HepG2 (cell line): Measurements from ENCODE around the gene ASH1L. TPM values are rescaled to one million over a fixed set of nuclear protein-coding genes. Genes with fewer than 3 reads are reported as not detected.

Source experiments
- CHD2 ChIP-seq: IDR thresholded peaks from 2 replicates; pipeline ENCODE4 v1.6.1; 2011; ENCODE audit warnings: low read depth, low read length, improper control_type of control experiment
- ELK4 ChIP-seq: sonication (generic); formaldehyde crosslinking; IDR thresholded peaks from 2 replicates; pipeline ENCODE4 v1.9.0; 2021; ENCODE audit warnings: missing genetic modification reagents, borderline replicate concordance
- FIP1L1 ChIP-seq: fragments of 200-400 bp; formaldehyde crosslinking; IDR thresholded peaks from 2 replicates; pipeline ENCODE4 v1.6.1; 2018; ENCODE audit warnings: low read depth, mild to moderate bottlenecking, low read length, moderate library complexity, borderline replicate concordance; ENCODE audit not compliant: insufficient read depth
- FOXC1 ChIP-seq: sonication (generic); formaldehyde crosslinking; IDR thresholded peaks from 2 replicates; pipeline ENCODE4 v1.8.0; 2022; ENCODE audit warnings: mild to moderate bottlenecking, missing genetic modification reagents, borderline replicate concordance
- GLI4 ChIP-seq: sonication (generic); formaldehyde crosslinking; IDR thresholded peaks from 2 replicates; pipeline ENCODE4 v1.5.1; 2020; ENCODE audit warnings: missing genetic modification reagents, mild to moderate bottlenecking, moderate library complexity, borderline replicate concordance
- HNF4G ChIP-seq, 2 experiments: sonication (generic) in 1 of 2; formaldehyde crosslinking in 1 of 2; IDR thresholded peaks; 2 replicates each; pipeline versions ENCODE4 v1.4.0 to v1.6.1; 2011 to 2020; ENCODE audit warnings: borderline replicate concordance in 2 of 2, low read depth in 2 of 2, mild to moderate bottlenecking in 2 of 2, low read length in 1 of 2, missing genetic modification reagents in 1 of 2, moderate library complexity in 1 of 2
- HNRNPL ChIP-seq: fragments of 200-400 bp; formaldehyde crosslinking; IDR thresholded peaks from 2 replicates; pipeline ENCODE4 v1.6.1; 2017; ENCODE audit warnings: mild to moderate bottlenecking, low read depth, low read length
- KAT8 ChIP-seq: IDR thresholded peaks from 2 replicates; pipeline ENCODE4 v1.6.1; 2016; ENCODE audit warnings: missing genetic modification reagents, missing compliant biosample characterization
- KLF11 ChIP-seq: IDR thresholded peaks from 2 replicates; pipeline ENCODE4 v1.6.1; 2016; ENCODE audit warnings: missing compliant biosample characterization
- MATR3 ChIP-seq: sonication (generic); formaldehyde crosslinking; IDR thresholded peaks from 2 replicates; pipeline ENCODE4 v1.4.0; 2020; ENCODE audit warnings: missing genetic modification reagents
- NFATC3 ChIP-seq: sonication (generic); formaldehyde crosslinking; IDR thresholded peaks from 2 replicates; pipeline ENCODE4 v1.5.1; 2020; ENCODE audit warnings: mild to moderate bottlenecking, missing genetic modification reagents
- NFIB ChIP-seq: sonication (generic); formaldehyde crosslinking; IDR thresholded peaks from 2 replicates; pipeline ENCODE4 v1.9.0; 2021; ENCODE audit warnings: missing genetic modification reagents, mild to moderate bottlenecking, borderline replicate concordance
- SCMH1 ChIP-seq: sonication (generic); formaldehyde crosslinking; IDR thresholded peaks from 2 replicates; pipeline ENCODE4 v1.9.0; 2021; ENCODE audit warnings: missing genetic modification reagents, mild to moderate bottlenecking, borderline replicate concordance
- TBX2 ChIP-seq: sonication (generic); formaldehyde crosslinking; IDR thresholded peaks from 2 replicates; pipeline ENCODE4 v1.5.0; 2020; ENCODE audit warnings: missing genetic modification reagents, mild to moderate bottlenecking, borderline replicate concordance
- ZBTB25 ChIP-seq: IDR thresholded peaks from 2 replicates; pipeline ENCODE4 v1.6.1; 2018; ENCODE audit warnings: missing genetic modification reagents
- ZBTB42 ChIP-seq: sonication (generic); formaldehyde crosslinking; IDR thresholded peaks from 2 replicates; pipeline ENCODE4 v1.5.0; 2020; ENCODE audit warnings: mild to moderate bottlenecking, missing genetic modification reagents
- ZBTB7B ChIP-seq: sonication (generic); formaldehyde crosslinking; IDR thresholded peaks from 2 replicates; pipeline ENCODE4 v1.4.0; 2020; ENCODE audit warnings: missing genetic modification reagents
- ZMAT5 ChIP-seq: sonication (generic); formaldehyde crosslinking; IDR thresholded peaks from 2 replicates; pipeline ENCODE4 v1.5.0; 2020; ENCODE audit warnings: mild to moderate bottlenecking, low read depth, missing genetic modification reagents, borderline replicate concordance
- ZNF124 ChIP-seq: sonication (generic); formaldehyde crosslinking; IDR thresholded peaks from 2 replicates; pipeline ENCODE4 v1.4.0; 2020; ENCODE audit warnings: missing genetic modification reagents
- ZNF263 ChIP-seq: sonication (generic); formaldehyde crosslinking; IDR thresholded peaks from 2 replicates; pipeline ENCODE4 v1.4.0; 2020; ENCODE audit warnings: missing genetic modification reagents
- ZNF282 ChIP-seq: fragments of 450-650 bp; IDR thresholded peaks from 2 replicates; pipeline ENCODE4 v1.6.1; 2018; ENCODE audit not compliant: partially characterized antibody
- ZNF317 ChIP-seq: sonication (generic); formaldehyde crosslinking; IDR thresholded peaks from 2 replicates; pipeline ENCODE4 v1.5.0; 2020; ENCODE audit warnings: mild to moderate bottlenecking, missing genetic modification reagents
- ZNF468 ChIP-seq: sonication (generic); formaldehyde crosslinking; IDR thresholded peaks from 2 replicates; pipeline ENCODE4 v1.8.0; 2022; ENCODE audit warnings: mild to moderate bottlenecking, moderate library complexity, missing genetic modification reagents
- ZNF614 ChIP-seq: IDR thresholded peaks from 2 replicates; pipeline ENCODE4 v1.6.1; 2018; ENCODE audit warnings: missing biosample characterization, missing genetic modification reagents, inconsistent platforms, borderline replicate concordance
- ZNF713 ChIP-seq: sonication (generic); formaldehyde crosslinking; IDR thresholded peaks from 2 replicates; pipeline ENCODE4 v1.4.0; 2020; ENCODE audit warnings: mild to moderate bottlenecking, missing genetic modification reagents
- ZNF768 ChIP-seq: sonication (generic); formaldehyde crosslinking; IDR thresholded peaks from 2 replicates; pipeline ENCODE4 v1.4.0; 2020; ENCODE audit warnings: missing genetic modification reagents
- ZNF775 ChIP-seq: sonication (generic); formaldehyde crosslinking; IDR thresholded peaks from 2 replicates; pipeline ENCODE4 v1.4.0; 2020; ENCODE audit warnings: missing genetic modification reagents, mild to moderate bottlenecking, moderate library complexity, borderline replicate concordance
- polyA plus RNA-seq, 8 experiments: library from polyadenylated mRNA; depleted of rRNA in 3 of 8; stranded (reverse) in 7 of 8; unstranded in 1 of 8; fragments of >200 nt; fragmentation: Illumina TruSeq in 4 of 8; extraction: Trizol in 4 of 8; gene quantifications; 2 replicates each; pipeline versions ENCODE4 v1.2.1 to v1.2.3, GENCODE V29; 2011 to 2016; ENCODE audit warnings: low read depth in 4 of 8, missing spikeins in 1 of 8, mixed read lengths in 1 of 8; ENCODE audit not compliant: insufficient read depth in 1 of 8
- total RNA-seq, 5 experiments: library from RNA; depleted of rRNA; stranded (reverse); fragments of >200 nt; fragmentation: Illumina TruSeq; extraction: Trizol; gene quantifications; 2 replicates each; pipeline ENCODE4 v1.2.3, GENCODE V29; 2016; ENCODE audit warnings: low read depth in 1 of 5
- TF ChIP-seq, protein P1 (sequence below): sonication (generic); formaldehyde crosslinking; IDR thresholded peaks from 2 replicates; pipeline ENCODE4 v1.5.1; 2020; ENCODE audit warnings: missing genetic modification reagents, mild to moderate bottlenecking, borderline replicate concordance
- TF ChIP-seq, protein P2 (sequence below): IDR thresholded peaks from 2 replicates; pipeline ENCODE4 v1.6.1; 2016

ASH1L gene
- total and polyA plus RNA-seq, 2 of the 13 experiments (the other 11 are each of a cell fraction or from before 2014, with no cell fraction given) = 10.2 to 15.3 TPM

- TF ChIP-seq TBX2 (CRISPR knock-in tag) (0 out of 2 replicates have a peak, but pooled peaks have one; percentile 24), NFIB (no peak), ZMAT5 (no peak), CHD2 (no peak), MATR3 (no peak), ZNF282 (no peak), SCMH1 (CRISPR knock-in tag) (no peak), ZNF614 (CRISPR knock-in tag) (no peak), KLF11 (CRISPR knock-in tag) (no peak), ELK4 (CRISPR knock-in tag) (no peak), ZBTB42 (CRISPR knock-in tag) (no peak), ZNF768 (CRISPR knock-in tag) (no peak), HNF4G (IDR thresholded peaks at IDR 0.05; ENCODE audit: borderline replicate concordance, low read depth, low read length) (peak; percentile 79), HNF4G (CRISPR knock-in tag; IDR thresholded peaks at IDR 0.05; ENCODE audit: borderline replicate concordance, low read depth) (no peak), NFATC3 (CRISPR knock-in tag) (no peak), FIP1L1 (no peak), ZBTB7B (CRISPR knock-in tag) (no peak), GLI4 (no peak), ZNF713 (CRISPR knock-in tag) (no peak), ZNF124 (no peak), ZBTB25 (no peak), FOXC1 (CRISPR knock-in tag) (no peak), HNRNPL (no peak), ZNF263 (CRISPR knock-in tag) (no peak), ZNF468 (CRISPR knock-in tag) (no peak), ZNF317 (no peak), ZNF775 (no peak), KAT8 (no peak)
- TF ChIP-seq, protein P1, sequence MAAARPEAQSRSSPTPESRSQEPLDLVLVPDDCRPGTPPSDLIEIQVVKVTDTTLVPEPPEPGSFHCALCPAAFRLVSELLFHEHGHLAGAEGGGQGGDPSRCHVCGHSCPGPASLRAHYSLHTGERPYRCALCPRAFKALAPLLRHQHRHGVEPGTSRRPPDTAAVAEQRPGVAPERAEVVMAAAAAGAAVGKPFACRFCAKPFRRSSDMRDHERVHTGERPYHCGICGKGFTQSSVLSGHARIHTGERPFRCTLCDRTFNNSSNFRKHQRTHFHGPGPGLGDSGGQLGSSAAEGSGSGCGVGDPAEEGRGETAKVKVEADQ = no peak
- TF ChIP-seq, protein P2, sequence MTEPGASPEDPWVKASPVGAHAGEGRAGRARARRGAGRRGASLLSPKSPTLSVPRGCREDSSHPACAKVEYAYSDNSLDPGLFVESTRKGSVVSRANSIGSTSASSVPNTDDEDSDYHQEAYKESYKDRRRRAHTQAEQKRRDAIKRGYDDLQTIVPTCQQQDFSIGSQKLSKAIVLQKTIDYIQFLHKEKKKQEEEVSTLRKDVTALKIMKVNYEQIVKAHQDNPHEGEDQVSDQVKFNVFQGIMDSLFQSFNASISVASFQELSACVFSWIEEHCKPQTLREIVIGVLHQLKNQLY (CRISPR knock-in tag) = no peak
Measured at GRCh38 chr1:155286544-155286943, 276.1 kb downstream of the ASH1L start (continued).
